Motor neuron (in vitro differentiated cells): ENCODE data around the gene EYA2. TPM values are rescaled to one million over a fixed set of nuclear protein-coding genes. Genes with fewer than 3 reads are reported as not detected.

Experiments used
- ATAC-seq, 8 experiments: fragments of 200-7000 bp; cut with Tn5 transposase; replicated peaks in 6 of 8; 2 replicates each; pipeline ENCODE4 v1.8.0; 2021; ENCODE audit warnings: mild to moderate bottlenecking in 8 of 8, moderate library complexity in 8 of 8
- H3K27ac ChIP-seq, 2 donors: fragments of 250-450 bp; sonication (Bioruptor Pico); 2 replicates each; pipeline ENCODE4 v1.9.0; 2021; ENCODE audit warnings: antibody characterized with exemption in 2 of 2, mild to moderate bottlenecking in 2 of 2, moderate library complexity in 1 of 2
- H3K4me1 ChIP-seq, 2 donors: fragments of 250-450 bp; sonication (Bioruptor Pico); replicated peaks in 1 of 2; 2 replicates each; pipeline ENCODE4 v1.6.1; 2021; ENCODE audit warnings: antibody characterized with exemption in 2 of 2, mild to moderate bottlenecking in 2 of 2, moderate library complexity in 1 of 2
- H3K4me3 ChIP-seq, 5 donors: fragments of 250-450 bp; sonication (Bioruptor Pico); 2 replicates each; pipeline ENCODE4 v1.9.0; 2021; ENCODE audit warnings: antibody characterized with exemption in 5 of 5, mild to moderate bottlenecking in 5 of 5, moderate library complexity in 4 of 5
- WGBS, 10 experiments: fragments of 450-650 bp; shearing (Covaris generic); methylation state at CpG; one replicate each; pipeline ENCODE4 v1.0.0; 2022; 5-methylcytosine and 5-hydroxymethylcytosine counted together
- in situ Hi-C, 9 experiments: fragments of 400-800 bp; cut with MboI; loops; one replicate each; pipeline ENCODE4 v1.15.0; 2021; ENCODE audit warnings: low sequenced_read_pairs in 9 of 9, low pct_unique_long_range_greater_than_20kb in 2 of 9; ENCODE audit not compliant: unreplicated experiment in 9 of 9
- total RNA-seq, 8 experiments: library from RNA; unstranded; fragments of 300-600 nt; gene quantifications; 2 replicates each; pipeline versions ENCODE4 v1.2.3 to v1.2.4, GENCODE V29; 2022

EYA2 gene
- total RNA-seq, 8 experiments from 2014 or later = 0.18 to 7.5 (median 1.9) TPM; not detected in 1

GRCh38 chr20:47217482-47218446 lies 323.1 kb downstream of the EYA2 start:
- in situ Hi-C loops = no loop called here
- peak in 2 of 8 experiments; percentile 17 to 33 for ATAC-seq
- Histone ChIP-seq H3K4me1 (no peaks in the 10 kb centered on the region), H3K27ac (no peak overlapping the region), H3K4me3 (no peak overlapping the region)
- 66 to 100% (median 92%) methylated on average over 1 to 8 of the region's 12 CpGs; no CpG with 5 or more reads in 1 of the 10 experiments for WGBS, 10 experiments

- in situ Hi-C loops = no loop called here
- WGBS, 10 experiments = 80 to 100% (median 96%) methylated on average over 1 to 4 of the region's 8 CpGs; no CpG with 5 or more reads in 2 of the 10 experiments
- Histone ChIP-seq H3K4me1 (no peaks in the 10 kb centered on the region), H3K4me3 (no peak overlapping the region), H3K27ac (no peak overlapping the region)
- peak in 2 of 8 experiments; percentile 25 to 52 for ATAC-seq
Measured at GRCh38 chr20:47220161-47220582, 325.5 kb downstream of the EYA2 start.

- Histone ChIP-seq H3K27ac (no peak overlapping the region), H3K4me1 (no peaks in the 10 kb centered on the region), H3K4me3 (no peak overlapping the region)
- 79 to 100% (median 97%) methylated on average over 1 to 14 of the region's 16 CpGs; no CpG with 5 or more reads in 1 of the 10 experiments for WGBS, 10 experiments
- in situ Hi-C loops = no loop called here
- no peak for ATAC-seq
Measured at GRCh38 chr20:47221036-47221625, 326.5 kb downstream of the EYA2 start.

- in situ Hi-C loops = no loop called here
- Histone ChIP-seq H3K4me3 (no peak overlapping the region), H3K27ac (no peak overlapping the region), H3K4me1 (no peaks in the 10 kb centered on the region)
- ATAC-seq = no peak
- WGBS, 10 experiments = 79 to 100% (median 93%) methylated on average over 2 to 12 of the region's 12 CpGs; no CpG with 5 or more reads in 2 of the 10 experiments
Measured at GRCh38 chr20:47222468-47223119, 328.0 kb downstream of the EYA2 start.

- Histone ChIP-seq H3K27ac (no peak overlapping the region), H3K4me1 (no peaks in the 10 kb centered on the region), H3K4me3 (no peak overlapping the region)
- no peak for ATAC-seq
- in situ Hi-C loops = no loop called here
- 80 to 100% methylated on average over 1 of the region's 1 CpG; no CpG with 5 or more reads in 8 of the 10 experiments for WGBS, 10 experiments
Measured at GRCh38 chr20:47223896-47224295, 329.3 kb downstream of the EYA2 start.

GRCh38 chr20:47224300-47224791 lies 329.7 kb downstream of the EYA2 start:
- no peaks in the 10 kb centered on the region for H3K4me1 ChIP-seq
- in situ Hi-C loops = no loop called here
- ATAC-seq = no peak
- no peak overlapping the region for H3K27ac ChIP-seq
- WGBS, 10 experiments = 20 to 86% methylated on average over 1 to 6 of the region's 11 CpGs; no CpG with 5 or more reads in 8 of the 10 experiments
- H3K4me3 ChIP-seq = no peak overlapping the region

GRCh38 chr20:47224857-47225256 lies 330.2 kb downstream of the EYA2 start:
- H3K4me1 ChIP-seq = no peaks in the 10 kb centered on the region
- H3K4me3 ChIP-seq = no peak overlapping the region
- H3K27ac ChIP-seq = no peak overlapping the region
- in situ Hi-C loops = no loop called here
- no peak for ATAC-seq
- 93 to 100% (median 100%) methylated on average over 1 to 4 of the region's 4 CpGs; no CpG with 5 or more reads in 4 of the 10 experiments for WGBS, 10 experiments

GRCh38 chr20:47225458-47225857 lies 330.8 kb downstream of the EYA2 start:
- peaks cover 0 to 2% of the 10 kb centered on the region in 2 donors for H3K4me1 ChIP-seq
- WGBS, 10 experiments = no CpG with 5 or more reads among the region's 1 CpG
- in situ Hi-C loops = no loop called here
- H3K27ac ChIP-seq = no peak overlapping the region
- H3K4me3 ChIP-seq = no peak overlapping the region
- no peak for ATAC-seq

- in situ Hi-C loops = no loop called here
- WGBS, 10 experiments = 70 to 100% (median 91%) methylated on average over 1 to 7 of the region's 7 CpGs; no CpG with 5 or more reads in 3 of the 10 experiments
- Histone ChIP-seq H3K27ac (no peak overlapping the region), H3K4me1 (peaks cover 7 to 12% of the 10 kb centered on the region in 2 donors), H3K4me3 (no peak overlapping the region)
- no peak for ATAC-seq
Measured at GRCh38 chr20:47227119-47227518, 332.5 kb downstream of the EYA2 start.

- Histone ChIP-seq H3K4me3 (no peak overlapping the region), H3K4me1 (peaks cover 7 to 12% of the 10 kb centered on the region in 2 donors), H3K27ac (no peak overlapping the region)
- in situ Hi-C loops = no loop called here
- no peak for ATAC-seq
- WGBS, 10 experiments = 50 to 100% (median 93%) methylated on average over 1 to 9 of the region's 9 CpGs
Measured at GRCh38 chr20:47227576-47227975, 332.9 kb downstream of the EYA2 start.

GRCh38 chr20:47228654-47229053 lies 334.0 kb downstream of the EYA2 start:
- H3K4me1 ChIP-seq = peaks cover 7 to 12% of the 10 kb centered on the region in 2 donors
- no peak overlapping the region for H3K27ac ChIP-seq
- ATAC-seq = no peak
- H3K4me3 ChIP-seq = no peak overlapping the region
- in situ Hi-C loops = no loop called here
- 0 to 100% (median 90%) methylated on average over 1 to 5 of the region's 5 CpGs for WGBS, 10 experiments

- 25 to 100% (median 55%) methylated on average over 2 to 5 of the region's 8 CpGs; no CpG with 5 or more reads in 3 of the 10 experiments for WGBS, 10 experiments
- peak in 5 of 8 experiments; percentile 95 to 98 (median 96) for ATAC-seq
- peak overlapping the region; percentile 61 to 72 for H3K27ac ChIP-seq
- no peak overlapping the region for H3K4me3 ChIP-seq
- in situ Hi-C loops = no loop called here
- H3K4me1 ChIP-seq = peaks cover 7 to 12% of the 10 kb centered on the region in 2 donors
Measured at GRCh38 chr20:47230811-47231256, 336.2 kb downstream of the EYA2 start.
